Fibroblast of skin of left biceps (primary cell): ENCODE measurements around the gene CSF1R.
A peak's percentile ranks its signal among the peaks of the same experiment; 100 is the strongest.
"Not testable (repeated sequence)": the region's sequence is repeated elsewhere in the genome, so short reads cannot be mapped to it uniquely, and the experiment has no call there.

Experiments
- DNase-seq, 2 experiments: peaks; one replicate each; pipeline ENCODE4 v3.0.0-alpha.2; 2013; ENCODE audit warnings: low read depth in 2 of 2

The CSF1R gene

GRCh38 chr5:150054569-150054968 lies 31.8 kb downstream of the CSF1R start:
- DNase-seq = no peak

- no peak for DNase-seq
These were observed 32.5 kb downstream of the CSF1R start for GRCh38 chr5:150053713-150054392.

- no peak for DNase-seq
These were observed 33.2 kb downstream of the CSF1R start for GRCh38 chr5:150052956-150053712.

GRCh38 chr5:150052226-150052955 lies 34.0 kb downstream of the CSF1R start:
- no peak for DNase-seq

- DNase-seq = no peak
These were observed 34.6 kb downstream of the CSF1R start for GRCh38 chr5:150051657-150052195.

GRCh38 chr5:150050172-150050811 lies 36.1 kb downstream of the CSF1R start:
- DNase-seq = not testable (repeated sequence)

GRCh38 chr5:150046031-150046430 lies 40.3 kb downstream of the CSF1R start:
- no peak for DNase-seq

GRCh38 chr5:150045549-150045948 lies 40.8 kb downstream of the CSF1R start:
- no peak for DNase-seq

GRCh38 chr5:150044712-150045111 lies 41.6 kb downstream of the CSF1R start:
- DNase-seq = no peak

GRCh38 chr5:150044329-150044681 lies 42.0 kb downstream of the CSF1R start:
- peak; percentile 65 to 68 for DNase-seq

- no peak for DNase-seq
These were observed 42.6 kb downstream of the CSF1R start for GRCh38 chr5:150043657-150044328.

- no peak for DNase-seq
These were observed 43.9 kb downstream of the CSF1R start for GRCh38 chr5:150042459-150042858.

GRCh38 chr5:150038547-150038946 lies 47.8 kb downstream of the CSF1R start:
- no peak for DNase-seq

GRCh38 chr5:150036513-150036912 lies 49.8 kb downstream of the CSF1R start:
- DNase-seq = peak; percentile 88 to 90

- no peak for DNase-seq
These were observed 51.0 kb downstream of the CSF1R start for GRCh38 chr5:150035139-150035895.

GRCh38 chr5:150034662-150035061 lies 51.7 kb downstream of the CSF1R start:
- DNase-seq = peak; percentile 75 to 78

- DNase-seq = no peak
These were observed 53.0 kb downstream of the CSF1R start for GRCh38 chr5:150033334-150033733.

GRCh38 chr5:150028047-150028446 lies 58.3 kb downstream of the CSF1R start:
- not testable (repeated sequence) for DNase-seq

- no peak for DNase-seq
These were observed 59.6 kb downstream of the CSF1R start for GRCh38 chr5:150026682-150027172.

- no peak for DNase-seq
These were observed 61.9 kb downstream of the CSF1R start for GRCh38 chr5:150024346-150024984.
